HFFc6 (cell line): ENCODE measurements around the gene IL5RA. TPM values are rescaled to one million over a fixed set of nuclear protein-coding genes. Genes with fewer than 3 reads are reported as not detected.

Experiments
- DNase-seq: peaks from one replicate; pipeline ENCODE4 v3.0.0-alpha.2; 2018
- H3K27ac Mint-ChIP-seq: 2 replicates; pipeline ENCODE4 v1.8.0; 2020; ENCODE audit warnings: mild to moderate bottlenecking, mixed read lengths
- H3K27me3 Mint-ChIP-seq: 2 replicates; pipeline ENCODE4 v1.8.0; 2021; ENCODE audit warnings: mild to moderate bottlenecking, moderate library complexity, mixed read lengths; ENCODE audit not compliant: insufficient read depth
- H3K36me3 Mint-ChIP-seq: 2 replicates; pipeline ENCODE4 v1.8.0; 2021; ENCODE audit warnings: low read depth, mixed read lengths
- H3K4me1 Mint-ChIP-seq: 2 replicates; pipeline ENCODE4 v1.8.0; 2020; ENCODE audit warnings: low read depth, mixed read lengths
- H3K4me3 Mint-ChIP-seq: 2 replicates; pipeline ENCODE4 v1.8.0; 2020; ENCODE audit warnings: mild to moderate bottlenecking, moderate library complexity, mixed read lengths
- H3K9me3 Mint-ChIP-seq: 2 replicates; pipeline ENCODE4 v1.8.0; 2020; ENCODE audit warnings: mild to moderate bottlenecking, mixed read lengths
- CTCF ChIP-seq: fragments of 200-600 bp; sonication (generic); IDR thresholded peaks from 2 replicates; pipeline ENCODE4 v1.5.0; 2021; ENCODE audit warnings: antibody characterized with exemption, mild to moderate bottlenecking
- total RNA-seq, 6 experiments: library from RNA; stranded (reverse); fragmentation: NEBNext Ultra II Directional; extraction: Animal tissue kit (Norgen Biotek cat#: 25700); gene quantifications; 2 replicates in 1 of 6; 3 replicates in 5 of 6; pipeline ENCODE4 v1.2.3, GENCODE V29; 2021

Gene IL5RA
- total RNA-seq, 6 experiments from 2014 or later, result not detected

GRCh38 chr3:3066378-3066777 lies 43.8 kb downstream of the IL5RA start:
- DNase-seq, result no peak
- Mint-ChIP-seq H3K4me1 (no peaks in the 10 kb centered on the region), H3K9me3 (peaks cover 35% of the 10 kb centered on the region), H3K27me3 (peaks cover 1% of the 10 kb centered on the region), H3K27ac (no peak overlapping the region), H3K4me3 (no peak overlapping the region), H3K36me3 (no peaks in the 10 kb centered on the region)
- no peak for TF ChIP-seq CTCF

GRCh38 chr3:3065876-3066275 lies 44.3 kb downstream of the IL5RA start:
- DNase-seq, result no peak
- Mint-ChIP-seq H3K4me1 (no peaks in the 10 kb centered on the region), H3K27me3 (peaks cover 1% of the 10 kb centered on the region), H3K27ac (no peak overlapping the region), H3K4me3 (no peak overlapping the region), H3K9me3 (peaks cover 35% of the 10 kb centered on the region), H3K36me3 (no peaks in the 10 kb centered on the region)
- TF ChIP-seq CTCF, result no peak

- H3K4me1 Mint-ChIP-seq, result no peaks in the 10 kb centered on the region
- TF ChIP-seq CTCF, result no peak
- H3K27ac Mint-ChIP-seq, result no peak overlapping the region
- no peak overlapping the region for H3K4me3 Mint-ChIP-seq
- no peak for DNase-seq
- H3K36me3 Mint-ChIP-seq, result no peaks in the 10 kb centered on the region
- peaks cover 1% of the 10 kb centered on the region for H3K27me3 Mint-ChIP-seq
- peaks cover 38% of the 10 kb centered on the region for H3K9me3 Mint-ChIP-seq
Measured at GRCh38 chr3:3064297-3064696, 45.9 kb downstream of the IL5RA start.

- no peak for TF ChIP-seq CTCF
- Mint-ChIP-seq H3K27ac (no peak overlapping the region), H3K9me3 (peaks cover 28% of the 10 kb centered on the region), H3K27me3 (no peaks in the 10 kb centered on the region; the same call in 1 of the 2 replicates), H3K4me3 (no peak overlapping the region), H3K4me1 (no peaks in the 10 kb centered on the region), H3K36me3 (no peaks in the 10 kb centered on the region)
- DNase-seq, result no peak
Measured at GRCh38 chr3:3059645-3060044, 50.5 kb downstream of the IL5RA start.

- Mint-ChIP-seq H3K9me3 (peaks cover 23% of the 10 kb centered on the region), H3K27ac (no peak overlapping the region), H3K4me3 (no peak overlapping the region), H3K36me3 (no peaks in the 10 kb centered on the region), H3K27me3 (no peaks in the 10 kb centered on the region), H3K4me1 (no peaks in the 10 kb centered on the region)
- no peak for TF ChIP-seq CTCF
- no peak for DNase-seq
Measured at GRCh38 chr3:3053974-3054373, 56.2 kb downstream of the IL5RA start.
